ENCODE data around the gene ENOX1.

The ENOX1 gene

GRCh38 chr13:43669101-43669500, 117.7 kb downstream of the ENOX1 start:
- no peak for DNase-seq

DNA sequence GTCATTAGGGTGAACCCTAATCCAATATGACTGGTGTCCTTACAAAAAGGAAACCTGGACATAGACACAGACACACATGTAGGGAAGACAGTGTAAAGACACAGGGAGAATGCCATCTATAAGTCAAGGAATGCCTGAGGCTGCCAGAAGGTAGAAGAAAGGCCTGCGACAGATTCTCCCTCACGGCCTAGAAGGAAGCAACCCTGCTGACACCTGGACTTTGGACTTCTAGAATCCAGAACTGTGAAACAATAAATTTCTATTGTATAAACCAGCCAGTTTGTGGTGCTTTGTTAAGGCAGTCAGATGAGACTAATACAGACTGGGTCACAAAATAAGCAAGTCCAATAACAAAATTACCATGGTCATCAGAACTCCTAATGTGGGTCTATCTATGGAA, 120.4 kb downstream of the ENOX1 start:
- DNase-seq, result no peak

- DNase-seq, result no peak
These were observed 121.4 kb downstream of the ENOX1 start for GRCh38 chr13:43665388-43665787.

GRCh38 chr13:43664700-43665191, 122.0 kb downstream of the ENOX1 start:
- DNase-seq, result peak; percentile 92

- peak; percentile 83 for DNase-seq
These were observed 123.2 kb downstream of the ENOX1 start for GRCh38 chr13:43663474-43664090.

DNA sequence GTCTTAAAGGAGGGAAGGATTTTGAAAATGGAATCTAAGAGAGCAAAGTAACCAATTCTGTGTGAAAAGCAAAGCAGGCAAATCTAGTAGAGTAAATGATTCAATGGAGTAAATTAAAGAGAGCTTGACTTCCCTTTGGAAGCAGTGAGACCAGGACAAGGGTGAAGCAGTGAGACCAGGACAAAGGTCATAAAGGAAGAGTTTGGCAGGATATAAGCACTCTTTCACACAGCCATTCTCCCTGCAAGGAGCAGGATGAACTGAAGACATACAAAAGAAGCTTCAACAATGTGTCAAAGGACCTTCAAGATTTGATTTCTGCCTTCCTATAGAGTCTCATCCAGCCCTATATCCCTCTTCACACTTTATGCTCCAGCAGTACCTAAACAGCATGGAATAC, 123.8 kb downstream of the ENOX1 start:
- no peak for DNase-seq

DNA sequence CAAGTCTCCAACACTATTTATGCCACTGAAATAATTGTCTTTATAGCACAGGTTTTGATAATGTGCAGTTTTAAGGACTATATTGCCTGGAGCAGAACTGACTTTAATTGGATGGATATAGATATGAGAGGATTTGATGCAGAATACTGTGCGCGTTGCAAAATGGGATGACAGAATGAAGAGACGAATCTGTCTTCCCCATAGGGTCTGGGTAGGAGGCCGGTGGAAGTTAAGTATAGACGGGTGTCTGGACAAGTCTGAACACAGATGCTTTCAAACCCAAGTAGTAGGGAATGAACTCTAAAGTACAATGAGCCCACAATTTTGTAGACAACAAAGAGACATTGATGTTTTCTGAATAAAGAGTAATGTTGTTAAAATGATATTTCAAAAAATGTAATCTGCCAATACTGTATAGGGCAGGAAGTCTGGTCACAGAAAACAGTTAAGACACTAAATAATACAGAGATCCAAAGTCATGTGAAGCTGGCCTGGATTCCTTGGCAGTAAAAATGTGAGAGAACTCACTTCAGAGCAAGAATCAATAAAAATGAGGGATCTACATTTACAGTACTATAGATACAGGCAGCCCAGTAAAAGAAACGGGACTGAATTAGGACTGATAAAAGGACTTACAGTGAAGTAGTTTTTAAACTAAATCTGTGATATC, 125.5 kb downstream of the ENOX1 start:
- no peak for DNase-seq

- DNase-seq, result no peak
These were observed 129.3 kb downstream of the ENOX1 start for GRCh38 chr13:43657485-43657884.

- DNase-seq, result no peak
These were observed 132.8 kb downstream of the ENOX1 start for GRCh38 chr13:43653980-43654379.

DNA sequence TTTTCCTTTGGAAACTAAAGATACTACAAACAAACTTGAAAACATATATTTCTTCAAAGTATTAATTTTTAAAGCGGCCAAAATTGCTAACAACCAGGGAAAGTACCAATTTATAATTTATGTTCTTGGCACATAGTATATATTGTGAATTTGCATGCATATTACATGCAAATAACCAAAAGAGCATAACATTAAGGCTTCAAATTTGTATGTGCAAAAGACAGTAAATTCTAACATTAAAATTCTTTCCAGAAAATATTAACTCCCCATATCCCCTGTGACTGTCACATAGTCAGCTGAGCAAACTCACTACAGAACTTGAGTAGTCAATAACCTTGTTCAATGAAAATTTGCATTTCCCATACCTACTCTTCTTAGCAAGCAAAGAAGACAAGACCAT, 133.4 kb downstream of the ENOX1 start:
- no peak for DNase-seq

GRCh38 chr13:43652760-43653159, 134.0 kb downstream of the ENOX1 start:
- no peak for DNase-seq

- peak; percentile 22 for DNase-seq
These were observed 135.9 kb downstream of the ENOX1 start for GRCh38 chr13:43650882-43651281.

DNA sequence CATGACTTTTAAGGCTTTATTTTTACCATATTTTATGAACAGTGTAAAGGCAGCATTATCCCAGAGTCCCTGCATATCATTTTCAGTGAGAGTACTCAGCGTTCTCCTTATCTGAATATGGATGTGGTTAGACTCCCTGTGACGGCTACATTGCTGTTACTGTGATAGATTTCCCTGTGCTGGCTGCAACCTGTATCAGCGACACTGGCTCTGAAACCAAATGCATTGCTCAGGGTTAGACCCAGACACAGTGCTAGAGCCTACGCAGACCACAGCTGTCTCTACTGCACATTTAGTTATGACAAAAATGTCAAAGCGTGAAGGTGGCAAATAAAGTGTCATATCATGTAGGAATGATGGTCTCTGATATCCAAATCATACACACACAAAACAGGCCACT, 138.0 kb downstream of the ENOX1 start:
- no peak for DNase-seq

- peak; percentile 69 for DNase-seq
These were observed 139.3 kb downstream of the ENOX1 start for GRCh38 chr13:43647471-43647870.

DNA sequence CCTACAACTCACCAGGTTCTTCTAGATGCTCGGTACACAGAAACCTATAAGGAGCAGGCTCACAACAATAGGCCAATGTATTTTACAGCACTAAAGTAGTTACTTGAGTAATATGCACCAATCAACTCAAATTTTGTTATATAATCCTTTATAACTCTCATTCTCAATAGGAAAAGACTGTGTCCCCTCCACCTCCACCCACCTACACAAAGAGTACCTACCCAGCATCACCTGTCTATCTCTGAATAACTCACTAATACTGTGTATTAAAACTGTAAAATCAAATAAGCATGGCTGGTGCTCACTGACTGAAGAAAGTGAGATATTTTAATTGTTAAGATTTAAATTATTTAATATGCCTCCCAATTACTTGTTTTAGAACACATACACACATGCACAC, 146.3 kb downstream of the ENOX1 start:
- DNase-seq, result no peak

- DNase-seq, result no peak
These were observed 155.7 kb downstream of the ENOX1 start for GRCh38 chr13:43631106-43631505.

DNA sequence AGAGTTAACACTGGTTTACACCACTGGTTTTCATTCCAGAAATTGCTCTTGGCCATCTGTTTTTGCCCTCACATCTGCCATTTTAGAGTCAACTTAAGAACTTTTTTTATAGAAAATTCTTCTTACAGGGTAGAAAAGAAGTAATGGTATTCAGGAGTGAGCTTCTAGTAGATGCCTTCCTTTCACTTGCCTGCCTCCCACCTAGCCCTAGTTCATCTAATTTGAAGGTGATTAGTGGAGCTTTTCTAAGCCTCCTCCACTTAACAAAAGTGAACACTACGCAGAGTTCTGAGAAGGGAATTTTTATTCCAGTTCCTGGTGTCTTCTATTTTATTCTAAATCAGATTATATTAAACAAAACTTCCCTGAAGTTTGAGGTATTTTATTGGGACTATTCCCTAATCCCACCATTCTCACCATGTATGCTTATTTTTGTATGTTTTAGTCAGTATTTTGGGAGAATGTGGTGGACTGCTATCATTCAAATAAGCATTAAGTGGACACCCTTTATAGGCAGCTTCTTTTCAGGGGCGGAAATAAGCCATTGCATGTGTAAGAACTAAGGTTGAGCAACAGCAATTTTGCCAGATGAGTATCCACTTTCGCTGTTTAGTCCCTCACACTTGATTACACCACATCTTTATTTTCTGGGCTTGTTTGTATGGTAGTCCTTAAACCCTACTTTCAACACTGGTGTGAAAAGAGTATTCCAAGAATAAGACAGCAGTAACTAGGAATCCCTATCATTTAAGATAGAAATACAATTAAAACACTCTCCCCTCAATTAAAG, 156.9 kb downstream of the ENOX1 start:
- DNase-seq, result no peak

- DNase-seq, result no peak
These were observed 159.8 kb downstream of the ENOX1 start for GRCh38 chr13:43626994-43627393.

DNA sequence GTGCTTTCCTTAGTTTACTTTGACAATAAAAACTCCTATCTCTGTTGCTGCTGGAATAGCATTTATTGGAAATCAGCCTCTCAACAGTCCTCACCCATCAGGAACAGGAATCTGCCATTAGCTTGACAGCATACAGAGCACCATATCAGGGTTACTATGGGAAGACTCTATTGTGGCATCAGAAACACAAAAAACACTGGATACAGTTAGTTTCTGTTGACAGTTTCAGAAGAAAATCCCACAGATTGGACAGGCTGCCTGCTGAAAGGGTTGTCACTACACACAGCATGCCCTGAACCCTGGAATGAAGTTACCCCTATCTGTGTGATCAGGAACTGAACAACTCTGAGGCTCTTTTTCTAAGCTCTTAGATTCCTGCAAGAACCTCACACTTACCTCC, 172.7 kb downstream of the ENOX1 start:
- no peak for DNase-seq

GRCh38 chr13:43611281-43612273, 175.2 kb downstream of the ENOX1 start:
- no peak for DNase-seq

DNA sequence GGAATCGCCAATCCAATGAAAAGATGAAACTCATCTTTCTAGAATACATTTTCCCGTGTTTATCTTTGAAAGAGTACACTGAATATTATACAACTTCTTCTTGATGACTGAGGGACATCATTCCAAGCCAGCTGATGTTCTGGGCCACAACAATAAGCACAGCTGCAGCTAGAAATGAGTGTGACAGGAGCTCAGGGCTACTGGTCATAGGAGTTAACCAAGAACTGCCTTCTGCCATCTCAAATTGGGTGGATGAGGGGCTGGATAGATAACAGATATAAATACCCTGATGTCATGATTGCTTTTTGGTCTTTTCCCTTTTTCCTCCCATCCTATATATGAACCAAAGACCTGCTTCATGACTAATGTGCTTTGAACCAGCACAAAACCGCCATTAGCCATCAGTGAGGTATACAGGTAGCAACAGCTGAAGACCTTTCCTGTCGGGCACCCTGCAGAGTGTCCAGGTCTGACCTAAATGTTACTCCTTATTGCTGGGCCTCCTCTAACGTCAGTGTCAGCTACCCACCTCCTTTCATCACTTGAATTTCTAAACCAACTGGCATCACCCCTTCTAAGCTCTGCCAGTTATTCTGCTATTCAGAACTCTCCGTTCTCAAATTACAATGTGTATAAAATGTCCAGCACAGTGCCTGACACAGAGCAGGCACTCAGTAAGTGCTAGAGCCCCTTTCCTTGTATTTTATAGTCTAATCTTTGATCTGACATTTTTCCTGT, 178.2 kb downstream of the ENOX1 start:
- no peak for DNase-seq

DNA sequence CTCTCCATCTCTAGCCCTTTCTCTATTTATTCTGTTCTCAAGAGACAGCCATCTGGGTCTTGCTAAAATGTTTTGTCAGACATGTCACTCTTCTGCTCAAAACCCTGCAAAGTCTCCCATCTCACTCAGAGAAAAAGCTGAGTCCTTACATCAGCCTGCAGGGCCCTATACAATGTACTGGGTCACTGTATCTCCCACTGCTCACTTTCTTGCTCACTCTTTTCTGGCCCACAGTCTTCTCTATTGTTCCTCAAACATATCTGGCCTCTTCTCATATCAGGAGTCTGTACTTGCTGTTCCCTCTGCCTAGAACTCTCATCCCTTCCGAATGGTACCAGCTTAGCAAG, 189.2 kb downstream of the ENOX1 start:
- no peak for DNase-seq
